ENCODE measurements around the gene CACTIN.
"Not testable (repeated sequence)": the region's sequence is repeated elsewhere in the genome, so short reads cannot be mapped to it uniquely, and the experiment has no call there.

The CACTIN gene

GRCh38 chr19:3590991-3591659 lies 35.5 kb downstream of the CACTIN start:
- FAIRE-seq (no peak), DNase-seq (ENCODE audit: low spot score) (no peak)

GRCh38 chr19:3589949-3590348 lies 36.6 kb downstream of the CACTIN start:
- FAIRE-seq (no peak), DNase-seq (ENCODE audit: low spot score) (no peak)

GRCh38 chr19:3589439-3589838 lies 37.2 kb downstream of the CACTIN start:
- DNase-seq (ENCODE audit: low spot score), result no peak
- no peak for FAIRE-seq

- FAIRE-seq (no peak), DNase-seq (ENCODE audit: low spot score) (no peak)
Observed at GRCh38 chr19:3586707-3587346, 39.8 kb downstream of the CACTIN start.

GRCh38 chr19:3586127-3586626 lies 40.4 kb downstream of the CACTIN start:
- FAIRE-seq (no peak), DNase-seq (ENCODE audit: low spot score) (no peak)

GRCh38 chr19:3585301-3586126 lies 41.1 kb downstream of the CACTIN start, which contains the start of gene GIPC3:
Gene GIPC3, plus strand, starts transcription at chr19:3585478. Its CDS starts 120 bp downstream, at chr19:3585598.
- DNase-seq (ENCODE audit: low spot score), result no peak
- FAIRE-seq, result no peak

GRCh38 chr19:3584036-3584802 lies 42.4 kb downstream of the CACTIN start:
- not testable (repeated sequence) for DNase-seq (ENCODE audit: low spot score); FAIRE-seq

- not testable (repeated sequence) for FAIRE-seq; DNase-seq (ENCODE audit: low spot score)
Observed at GRCh38 chr19:3581792-3582191, 44.8 kb downstream of the CACTIN start.

GRCh38 chr19:3580156-3580934 lies 46.2 kb downstream of the CACTIN start:
- no peak for DNase-seq (ENCODE audit: low spot score)
- no peak for FAIRE-seq

GRCh38 chr19:3578390-3578789 lies 48.2 kb downstream of the CACTIN start:
- DNase-seq (ENCODE audit: low spot score) (no peak), FAIRE-seq (no peak)

GRCh38 chr19:3577723-3578344 lies 48.8 kb downstream of the CACTIN start:
- FAIRE-seq (no peak), DNase-seq (ENCODE audit: low spot score) (no peak)

- FAIRE-seq, result no peak
- no peak for DNase-seq (ENCODE audit: low spot score)
Observed at GRCh38 chr19:3576696-3577443, 49.7 kb downstream of the CACTIN start.

GRCh38 chr19:3575949-3576673 lies 50.5 kb downstream of the CACTIN start:
- FAIRE-seq (no peak), DNase-seq (ENCODE audit: low spot score) (no peak)

GRCh38 chr19:3575260-3575741 lies 51.3 kb downstream of the CACTIN start:
- no peak for DNase-seq (ENCODE audit: low spot score)
- FAIRE-seq, result no peak

GRCh38 chr19:3573858-3574637 lies 52.5 kb downstream of the CACTIN start:
- peak; percentile 87 for DNase-seq (ENCODE audit: low spot score)
- FAIRE-seq, result no peak

GRCh38 chr19:3573162-3573857 lies 53.3 kb downstream of the CACTIN start:
- DNase-seq (ENCODE audit: low spot score), result no peak
- FAIRE-seq, result no peak

- no peak for DNase-seq (ENCODE audit: low spot score)
- no peak for FAIRE-seq
Observed at GRCh38 chr19:3572855-3573161, 53.8 kb downstream of the CACTIN start, which contains the start of gene HMG20B. Gene HMG20B, plus strand, starts transcription at chr19:3572944. Its CDS starts 366 bp downstream, at chr19:3573310.

All from urothelium cell line (cell line).